H7 (cell line): ENCODE data around the gene SORCS1. TPM values are rescaled to one million over a fixed set of nuclear protein-coding genes. Genes with fewer than 3 reads are reported as not detected.

Source experiments
- DNase-seq: peaks from one replicate; pipeline ENCODE4 v3.0.0; 2012
- H3K27me3 ChIP-seq: 2 replicates; pipeline ENCODE4 v1.6.0; 2011; ENCODE audit warnings: mild to moderate bottlenecking, low read length; ENCODE audit not compliant: control insufficient read depth, insufficient read depth
- H3K36me3 ChIP-seq: replicated peaks from 2 replicates; pipeline ENCODE4 v1.5.1; 2011; ENCODE audit warnings: low read length; ENCODE audit not compliant: control insufficient read depth, insufficient read depth
- H3K4me3 ChIP-seq: 2 replicates; pipeline ENCODE4 v1.5.1; 2011; ENCODE audit warnings: low read depth, mild to moderate bottlenecking, control low read depth, low read length, moderate library complexity; ENCODE audit not compliant: insufficient read depth
- total RNA-seq: library from RNA; depleted of rRNA; stranded (reverse); fragments of >200 nt; shearing (Covaris generic); gene quantifications from 2 replicates; pipeline ENCODE4 v1.2.3, GENCODE V29; 2014

The SORCS1 gene
- total RNA-seq, 1 experiment from 2014 or later: 1.3 TPM

DNA sequence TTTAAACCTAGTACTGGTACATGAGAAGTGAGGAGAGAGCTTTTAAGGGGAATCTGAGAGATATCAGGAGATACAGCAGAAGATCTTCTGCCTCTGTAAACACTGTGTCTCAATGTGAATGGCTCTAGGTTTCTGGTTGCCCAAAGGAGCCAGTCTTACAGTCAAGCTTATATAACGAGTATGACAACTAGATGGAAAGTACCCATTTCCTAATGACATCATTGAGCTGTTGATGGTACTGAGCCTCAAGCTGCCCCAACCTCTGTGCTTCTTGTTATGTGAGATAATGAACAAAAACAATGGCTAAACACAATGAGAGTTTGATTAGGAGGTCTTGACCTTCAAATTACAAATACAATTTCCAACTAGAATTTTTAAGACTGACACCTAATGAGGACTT is 451.5 kb downstream of the SORCS1 start:
- H3K27me3 ChIP-seq: no peaks in the 10 kb centered on the region
- no peak overlapping the region for H3K4me3 ChIP-seq
- H3K36me3 ChIP-seq: no peaks in the 10 kb centered on the region; the same call in 1 of the 2 replicates
- DNase-seq: no peak

GRCh38 chr10:106711313-106711906 is 453.1 kb downstream of the SORCS1 start:
- Histone ChIP-seq H3K4me3 (no peak overlapping the region), H3K27me3 (no peaks in the 10 kb centered on the region), H3K36me3 (no peaks in the 10 kb centered on the region)
- DNase-seq: peak; percentile 66

DNA sequence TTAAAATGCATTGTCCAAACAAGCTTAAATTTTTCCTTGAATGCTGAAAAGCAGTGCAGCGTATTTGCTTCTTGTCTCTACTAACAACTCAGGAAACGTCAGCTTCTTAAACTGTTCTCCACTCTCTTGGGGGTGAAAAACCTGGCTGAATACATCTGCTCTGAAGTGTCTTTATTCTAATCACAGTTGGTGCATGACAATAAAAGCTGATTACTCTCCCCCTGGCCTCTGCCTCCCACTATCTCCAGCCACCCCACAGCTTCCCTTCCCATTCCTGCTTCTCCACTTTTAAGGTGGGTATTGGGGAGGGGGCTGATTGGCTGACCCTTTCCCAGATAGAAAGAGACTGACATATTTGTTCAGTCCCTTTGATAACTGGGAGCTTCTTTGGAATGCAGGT is 456.0 kb downstream of the SORCS1 start:
- Histone ChIP-seq H3K27me3 (no peaks in the 10 kb centered on the region), H3K36me3 (no peaks in the 10 kb centered on the region), H3K4me3 (no peak overlapping the region)
- DNase-seq: peak; percentile 50

- peak; percentile 8 for DNase-seq
- no peak overlapping the region for H3K4me3 ChIP-seq
- no peaks in the 10 kb centered on the region for H3K36me3 ChIP-seq
- H3K27me3 ChIP-seq: no peaks in the 10 kb centered on the region
Observed at GRCh38 chr10:106707657-106708056, 456.8 kb downstream of the SORCS1 start.

- Histone ChIP-seq H3K27me3 (no peaks in the 10 kb centered on the region), H3K4me3 (no peak overlapping the region), H3K36me3 (no peaks in the 10 kb centered on the region)
- no peak for DNase-seq
Observed at GRCh38 chr10:106706127-106706526, 458.4 kb downstream of the SORCS1 start.

- no peaks in the 10 kb centered on the region for H3K36me3 ChIP-seq
- DNase-seq: peak; percentile 47
Observed at GRCh38 chr10:106705681-106706100, 458.8 kb downstream of the SORCS1 start.

GRCh38 chr10:106696239-106696638 is 468.3 kb downstream of the SORCS1 start:
- H3K36me3 ChIP-seq: no peaks in the 10 kb centered on the region
- H3K27me3 ChIP-seq: no peaks in the 10 kb centered on the region
- no peak overlapping the region for H3K4me3 ChIP-seq
- DNase-seq: no peak

More at GRCh38 chr10:106705681-106706100, 458.8 kb downstream of the SORCS1 start:
- Histone ChIP-seq H3K27me3 (no peaks in the 10 kb centered on the region), H3K4me3 (no peak overlapping the region)

DNA sequence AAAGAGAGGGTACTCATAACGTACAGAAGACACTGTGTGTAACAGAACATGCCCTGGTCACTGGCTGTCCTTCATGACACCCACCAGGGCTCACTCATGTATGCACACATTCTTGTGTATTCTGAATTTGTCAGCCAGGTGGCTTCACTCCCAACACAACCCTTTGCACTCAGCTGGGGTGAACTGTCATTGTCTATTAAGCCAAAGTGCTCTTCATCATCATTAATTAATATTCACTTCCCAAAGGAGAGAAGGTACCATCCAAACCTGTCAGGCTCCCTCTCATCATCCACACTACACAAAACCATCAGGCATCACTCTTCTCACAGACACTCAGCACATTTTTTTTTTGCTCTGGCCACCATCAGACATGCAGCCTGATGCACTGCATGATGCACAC is 469.8 kb downstream of the SORCS1 start:
- H3K36me3 ChIP-seq: no peaks in the 10 kb centered on the region
- no peak for DNase-seq
- H3K27me3 ChIP-seq: no peaks in the 10 kb centered on the region
- H3K4me3 ChIP-seq: no peak overlapping the region

DNA sequence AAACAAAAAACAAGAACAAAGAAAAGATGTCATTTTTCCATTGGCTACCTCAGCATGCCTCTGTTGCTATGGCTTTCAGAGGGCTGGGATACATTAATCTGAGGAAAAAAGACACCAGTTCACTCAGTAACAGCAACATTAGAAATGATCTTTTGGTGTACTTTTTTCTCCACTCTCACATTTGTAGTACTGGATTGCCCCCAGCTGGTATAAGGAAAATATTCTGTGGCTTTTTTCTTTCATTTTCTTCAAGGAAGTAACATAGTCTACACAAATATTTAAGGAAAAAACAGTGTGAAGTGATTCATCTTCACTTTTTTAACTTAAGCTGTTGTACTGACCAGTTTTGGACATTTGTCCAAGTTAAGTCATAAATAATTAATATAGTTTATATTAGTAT is 482.3 kb downstream of the SORCS1 start:
- H3K27me3 ChIP-seq: no peaks in the 10 kb centered on the region

GRCh38 chr10:106680061-106680460 is 484.4 kb downstream of the SORCS1 start:
- no peak for DNase-seq
- Histone ChIP-seq H3K36me3 (no peaks in the 10 kb centered on the region), H3K4me3 (no peak overlapping the region), H3K27me3 (no peaks in the 10 kb centered on the region)

More for the DNA sequence above, 482.3 kb downstream of the SORCS1 start:
- no peak for DNase-seq
- Histone ChIP-seq H3K4me3 (no peak overlapping the region), H3K36me3 (no peaks in the 10 kb centered on the region)

DNA sequence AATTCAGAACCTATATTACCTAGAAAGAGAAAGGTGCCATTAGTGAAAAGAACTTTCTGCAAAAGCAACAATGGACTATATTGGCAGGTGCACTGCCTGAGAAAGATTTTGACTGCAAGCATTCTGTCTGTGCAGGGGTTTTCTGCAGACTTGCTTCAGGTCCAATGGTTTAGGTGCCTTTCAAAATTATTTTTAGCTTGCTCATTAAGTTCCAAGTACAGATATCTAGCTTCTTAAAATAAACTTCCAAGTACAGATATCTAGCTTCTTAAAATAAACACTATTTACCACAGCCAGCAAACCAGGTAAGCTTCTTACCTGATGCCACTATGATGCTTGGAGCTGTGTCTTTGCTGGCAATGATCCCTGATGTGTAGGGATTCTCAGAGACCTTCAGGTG is 485.2 kb downstream of the SORCS1 start:
- no peak for DNase-seq
- Histone ChIP-seq H3K4me3 (no peak overlapping the region), H3K27me3 (no peaks in the 10 kb centered on the region), H3K36me3 (no peaks in the 10 kb centered on the region)

GRCh38 chr10:106672517-106673175 is 491.9 kb downstream of the SORCS1 start:
- Histone ChIP-seq H3K4me3 (no peak overlapping the region), H3K36me3 (no peaks in the 10 kb centered on the region), H3K27me3 (no peaks in the 10 kb centered on the region)
- DNase-seq: no peak

DNA sequence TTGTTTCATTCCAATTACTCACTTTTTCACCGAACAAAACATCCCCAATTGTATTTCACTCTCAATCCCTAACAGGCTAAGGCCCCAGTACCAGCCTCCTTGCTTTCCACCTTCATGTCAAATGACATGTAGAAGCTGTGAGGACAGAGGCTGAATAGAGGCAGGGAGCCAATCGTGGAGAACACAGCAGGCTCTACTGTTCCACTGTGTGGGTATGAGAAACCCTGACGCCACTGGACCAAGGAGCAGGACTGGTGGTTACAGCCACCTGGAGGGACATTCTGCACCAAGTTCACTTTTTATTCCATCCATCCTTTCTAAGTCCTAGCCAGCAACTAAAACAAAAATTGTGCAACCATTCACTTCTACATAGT is 502.8 kb downstream of the SORCS1 start:
- no peaks in the 10 kb centered on the region for H3K36me3 ChIP-seq
- H3K27me3 ChIP-seq: no peaks in the 10 kb centered on the region
- no peak overlapping the region for H3K4me3 ChIP-seq
- no peak for DNase-seq

GRCh38 chr10:106661133-106661766 is 503.3 kb downstream of the SORCS1 start:
- Histone ChIP-seq H3K4me3 (no peak overlapping the region), H3K27me3 (no peaks in the 10 kb centered on the region), H3K36me3 (no peaks in the 10 kb centered on the region)
- DNase-seq: no peak

GRCh38 chr10:106660550-106660949 is 504.0 kb downstream of the SORCS1 start:
- DNase-seq: no peak
- no peaks in the 10 kb centered on the region for H3K36me3 ChIP-seq
- H3K27me3 ChIP-seq: no peaks in the 10 kb centered on the region
- no peak overlapping the region for H3K4me3 ChIP-seq
